ENCODE measurements around the gene ANKFY1.

DNA sequence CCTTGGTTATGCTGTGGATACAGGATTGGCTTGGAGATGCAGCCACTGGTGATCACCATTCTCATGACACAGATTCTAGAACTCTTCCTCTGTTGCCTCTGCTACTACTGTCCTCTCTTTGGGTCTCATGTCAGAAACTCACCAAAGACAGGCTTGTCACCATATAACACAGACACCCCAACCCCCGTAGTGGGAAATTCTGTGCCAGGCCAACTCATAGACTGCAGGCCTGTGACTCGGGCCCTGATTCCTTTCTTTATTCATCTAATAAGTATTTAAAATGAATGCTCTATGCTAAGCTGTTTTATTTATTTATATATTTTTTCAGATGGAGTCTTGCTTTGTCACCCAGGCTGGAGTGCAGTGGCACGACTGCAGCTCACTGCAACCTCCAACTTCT lies 111.3 kb downstream of the ANKFY1 start:
- TF ChIP-seq CTCF (conservative IDR thresholded peaks at IDR 0.05; ENCODE audit: low read depth, low read length) (no peak), EZH2 (IDR thresholded peaks at IDR 0.05; ENCODE audit: low read length, unreplicated experiment) (no peak), EZH2phosphoT487 (IDR thresholded peaks at IDR 0.05; ENCODE audit: borderline replicate concordance, low read length) (no peak)

All from PC-3 (cell line).